ENCODE measurements around the gene GPI. TPM values are rescaled to one million over a fixed set of nuclear protein-coding genes. Genes with fewer than 3 reads are reported as not detected.

Gene GPI
- total RNA-seq, 2 experiments from 2014 or later, result 111 to 218 TPM

- Histone ChIP-seq H3K9me2 (ENCODE audit: insufficient read depth, low read length) (no peaks in the 10 kb centered on the region), H3K4me3 (ENCODE audit: low read depth, low read length, poor library complexity, severe bottlenecking) (no peak overlapping the region), H3K4me1 (ENCODE audit: insufficient read depth, low read length, poor library complexity, severe bottlenecking) (peaks cover 12% of the 10 kb centered on the region), H3K79me2 (ENCODE audit: insufficient read depth, low read depth, low read length) (peaks cover 23% of the 10 kb centered on the region; the same call in 1 of the 2 replicates), H4K20me1 (ENCODE audit: insufficient read depth, low read length) (0 out of 2 replicates have a peak, but pooled peaks cover 12% of the 10 kb centered on the region), H2AFZ (ENCODE audit: low read length) (no peak overlapping the region), H3K36me3 (ENCODE audit: insufficient read depth, low read length) (peaks cover 79% of the 10 kb centered on the region), H3K9me3 (ENCODE audit: low read length) (no peaks in the 10 kb centered on the region), H3K27ac (ENCODE audit: low read depth, low read length, poor library complexity, severe bottlenecking) (no peak overlapping the region), H3K4me2 (ENCODE audit: low read length) (no peak overlapping the region)
- DNase-seq (ENCODE audit: low spot score), result no peak
- CTCF ChIA-PET (ENCODE audit: unreplicated experiment), result interaction anchor here (0.6 kb wide), 1 partner anchor 38 kb away, joined by 3 read pairs; no protein-coding TSS in a partner anchor
- POLR2A ChIA-PET, result no interaction called here
- TF ChIP-seq, protein P1, sequence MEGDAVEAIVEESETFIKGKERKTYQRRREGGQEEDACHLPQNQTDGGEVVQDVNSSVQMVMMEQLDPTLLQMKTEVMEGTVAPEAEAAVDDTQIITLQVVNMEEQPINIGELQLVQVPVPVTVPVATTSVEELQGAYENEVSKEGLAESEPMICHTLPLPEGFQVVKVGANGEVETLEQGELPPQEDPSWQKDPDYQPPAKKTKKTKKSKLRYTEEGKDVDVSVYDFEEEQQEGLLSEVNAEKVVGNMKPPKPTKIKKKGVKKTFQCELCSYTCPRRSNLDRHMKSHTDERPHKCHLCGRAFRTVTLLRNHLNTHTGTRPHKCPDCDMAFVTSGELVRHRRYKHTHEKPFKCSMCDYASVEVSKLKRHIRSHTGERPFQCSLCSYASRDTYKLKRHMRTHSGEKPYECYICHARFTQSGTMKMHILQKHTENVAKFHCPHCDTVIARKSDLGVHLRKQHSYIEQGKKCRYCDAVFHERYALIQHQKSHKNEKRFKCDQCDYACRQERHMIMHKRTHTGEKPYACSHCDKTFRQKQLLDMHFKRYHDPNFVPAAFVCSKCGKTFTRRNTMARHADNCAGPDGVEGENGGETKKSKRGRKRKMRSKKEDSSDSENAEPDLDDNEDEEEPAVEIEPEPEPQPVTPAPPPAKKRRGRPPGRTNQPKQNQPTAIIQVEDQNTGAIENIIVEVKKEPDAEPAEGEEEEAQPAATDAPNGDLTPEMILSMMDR (conservative IDR thresholded peaks at IDR 0.05; ENCODE audit: low read length), result no peak
- TF ChIP-seq EZH2phosphoT487 (IDR thresholded peaks at IDR 0.05; ENCODE audit: borderline replicate concordance, low read depth, low read length), result no peak
- BruUV-seq (replicated peaks), result no TSS peak
- intact Hi-C loops (cut with micrococcal nuclease; ENCODE audit: unreplicated experiment), result no loop called here
These were observed 5.1 kb downstream of the GPI start for GRCh38 chr19:34370117-34370516.

DNA sequence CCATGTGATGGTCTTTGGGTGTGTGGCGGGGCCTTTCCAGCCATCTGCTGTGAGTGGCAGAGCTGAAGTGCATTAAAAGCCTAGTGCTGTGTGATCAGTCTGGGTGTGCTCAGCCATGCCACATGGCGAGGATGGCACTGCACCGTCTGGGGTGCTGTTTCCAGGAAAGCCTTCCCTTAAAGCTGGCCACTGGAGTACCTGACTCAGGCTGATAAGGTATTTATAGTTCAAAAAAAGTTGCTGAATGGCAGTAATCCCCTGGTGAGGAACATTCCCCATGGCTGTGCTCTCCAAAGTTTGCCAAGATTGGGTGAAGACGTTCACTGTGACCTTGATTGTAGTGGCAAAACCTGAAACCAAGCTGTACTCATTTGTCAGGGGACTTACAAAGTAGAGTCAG, 6.0 kb downstream of the GPI start:
- Histone ChIP-seq H3K4me2 (ENCODE audit: low read length) (no peak overlapping the region), H4K20me1 (ENCODE audit: insufficient read depth, low read length) (0 out of 2 replicates have a peak, but pooled peaks cover 11% of the 10 kb centered on the region), H3K79me2 (ENCODE audit: insufficient read depth, low read depth, low read length) (peaks cover 15% of the 10 kb centered on the region; the same call in 1 of the 2 replicates), H2AFZ (ENCODE audit: low read length) (no peak overlapping the region), H3K36me3 (ENCODE audit: insufficient read depth, low read length) (peaks cover 87% of the 10 kb centered on the region), H3K9me2 (ENCODE audit: insufficient read depth, low read length) (no peaks in the 10 kb centered on the region), H3K4me1 (ENCODE audit: insufficient read depth, low read length, poor library complexity, severe bottlenecking) (peaks cover 11% of the 10 kb centered on the region), H3K27ac (ENCODE audit: low read depth, low read length, poor library complexity, severe bottlenecking) (no peak overlapping the region), H3K4me3 (ENCODE audit: low read depth, low read length, poor library complexity, severe bottlenecking) (no peak overlapping the region), H3K9me3 (ENCODE audit: low read length) (no peaks in the 10 kb centered on the region)
- TF ChIP-seq, protein P1 (conservative IDR thresholded peaks at IDR 0.05; ENCODE audit: low read length), result no peak
- no peak for TF ChIP-seq EZH2phosphoT487 (IDR thresholded peaks at IDR 0.05; ENCODE audit: borderline replicate concordance, low read depth, low read length)
- ChIA-PET CTCF (ENCODE audit: unreplicated experiment) (interaction anchor here (0.6 kb wide), 1 partner anchor 37 kb away, joined by 3 read pairs; no protein-coding TSS in a partner anchor), POLR2A (interaction anchor here (0.5 to 0.7 kb wide), 2 partner anchors 68 to 69 kb away, joined by 3 read pairs; no protein-coding TSS in a partner anchor)
- DNase-seq (ENCODE audit: low spot score), result no peak
- BruUV-seq (replicated peaks), result no TSS peak
- intact Hi-C loops (cut with micrococcal nuclease; ENCODE audit: unreplicated experiment), result no loop called here

- H3K9me3 ChIP-seq (ENCODE audit: low read length), result no peaks in the 10 kb centered on the region
- peaks cover 82% of the 10 kb centered on the region for H3K36me3 ChIP-seq (ENCODE audit: insufficient read depth, low read length)
- no peaks in the 10 kb centered on the region for H4K20me1 ChIP-seq (ENCODE audit: insufficient read depth, low read length)
- TF ChIP-seq, protein P1 (conservative IDR thresholded peaks at IDR 0.05; ENCODE audit: low read length), result no peak
- no peak for TF ChIP-seq EZH2phosphoT487 (IDR thresholded peaks at IDR 0.05; ENCODE audit: borderline replicate concordance, low read depth, low read length)
- ChIA-PET CTCF (ENCODE audit: unreplicated experiment) (no interaction called here), POLR2A (interaction anchor here (1.1 kb wide), 1 partner anchor 10 kb away, joined by 5 read pairs; no protein-coding TSS in a partner anchor)
- intact Hi-C loops (cut with micrococcal nuclease; ENCODE audit: unreplicated experiment), result no loop called here
- no peaks in the 10 kb centered on the region for H3K79me2 ChIP-seq (ENCODE audit: insufficient read depth, low read depth, low read length)
- no peak overlapping the region for H3K27ac ChIP-seq (ENCODE audit: low read depth, low read length, poor library complexity, severe bottlenecking)
- no peak overlapping the region for H2AFZ ChIP-seq (ENCODE audit: low read length)
- no peaks in the 10 kb centered on the region for H3K9me2 ChIP-seq (ENCODE audit: insufficient read depth, low read length)
- DNase-seq (ENCODE audit: low spot score), result no peak
- H3K4me1 ChIP-seq (ENCODE audit: insufficient read depth, low read length, poor library complexity, severe bottlenecking), result no peaks in the 10 kb centered on the region
- H3K4me2 ChIP-seq (ENCODE audit: low read length), result no peak overlapping the region
- no peak overlapping the region for H3K4me3 ChIP-seq (ENCODE audit: low read depth, low read length, poor library complexity, severe bottlenecking)
- BruUV-seq (replicated peaks), result no TSS peak
These were observed 8.7 kb downstream of the GPI start for GRCh38 chr19:34373601-34374288.

Data from OCI-LY7 (cell line).